Loucy (cell line): ENCODE results near the gene SRBD1.

ENCODE experiments used
- H2AFZ ChIP-seq: fragments of 200-600 bp; sonication (generic); 2 replicates; pipeline ENCODE4 v1.6.0; 2016; ENCODE audit warnings: antibody characterized with exemption, mild to moderate bottlenecking, low read length, moderate library complexity
- H3F3A ChIP-seq: fragments of 200-600 bp; 2 replicates; pipeline ENCODE4 v1.6.0; 2016; ENCODE audit warnings: antibody characterized with exemption, low read depth, mild to moderate bottlenecking
- H3K27me3 ChIP-seq: fragments of 200-600 bp; sonication (generic); 2 replicates; pipeline ENCODE4 v1.6.1; 2014; ENCODE audit warnings: low read length, mild to moderate bottlenecking; ENCODE audit not compliant: insufficient read depth, poor library complexity, severe bottlenecking
- H3K36me3 ChIP-seq: fragments of 200-600 bp; sonication (generic); 2 replicates; pipeline ENCODE4 v1.6.1; 2016; ENCODE audit warnings: low read length; ENCODE audit not compliant: insufficient read depth
- H3K4me1 ChIP-seq: fragments of 200-600 bp; sonication (generic); 2 replicates; pipeline ENCODE4 v1.5.1; 2014; ENCODE audit warnings: low read length, mild to moderate bottlenecking; ENCODE audit not compliant: insufficient read depth, poor library complexity, severe bottlenecking
- H3K4me2 ChIP-seq: fragments of 200-600 bp; sonication (generic); 2 replicates; pipeline ENCODE4 v1.6.0; 2014; ENCODE audit warnings: antibody characterized with exemption, low read length, low read depth, mild to moderate bottlenecking; ENCODE audit not compliant: poor library complexity, severe bottlenecking
- H3K4me3 ChIP-seq: fragments of 200-600 bp; sonication (generic); 2 replicates; pipeline ENCODE4 v1.5.1; 2014; ENCODE audit warnings: low read length, mild to moderate bottlenecking, mixed read lengths; ENCODE audit not compliant: poor library complexity, severe bottlenecking
- H3K79me2 ChIP-seq: fragments of 200-600 bp; sonication (generic); 2 replicates; pipeline ENCODE4 v1.6.1; 2014; ENCODE audit warnings: low read length; ENCODE audit not compliant: insufficient read depth
- H3K9ac ChIP-seq: fragments of 200-600 bp; sonication (generic); 2 replicates; pipeline ENCODE4 v1.6.0; 2014; ENCODE audit warnings: mild to moderate bottlenecking, low read depth, low read length, moderate library complexity; ENCODE audit not compliant: poor library complexity, severe bottlenecking
- H3K9me2 ChIP-seq: fragments of 200-600 bp; sonication (generic); replicated peaks from 2 replicates; pipeline ENCODE4 v1.6.1; 2016; ENCODE audit warnings: low read depth, low read length, mixed read lengths
- H3K9me3 ChIP-seq: fragments of 200-600 bp; sonication (generic); 2 replicates; pipeline ENCODE4 v1.6.1; 2014; ENCODE audit warnings: mild to moderate bottlenecking, antibody characterized with exemption, low read length, low read depth; ENCODE audit not compliant: insufficient read depth
- H4K20me1 ChIP-seq: fragments of 200-600 bp; sonication (generic); 2 replicates; pipeline ENCODE4 v1.6.0; 2014; ENCODE audit warnings: antibody characterized with exemption, low read length, mild to moderate bottlenecking; ENCODE audit not compliant: insufficient read depth, poor library complexity, severe bottlenecking
- EZH2phosphoT487 ChIP-seq: fragments of 200-600 bp; IDR thresholded peaks from 2 replicates; pipeline ENCODE4 v1.6.1; 2018; ENCODE audit warnings: antibody characterized with exemption, mild to moderate bottlenecking, moderate library complexity, borderline replicate concordance
- TF ChIP-seq, protein P1 (sequence below): fragments of 200-600 bp; sonication (generic); conservative IDR thresholded peaks from 2 replicates; pipeline ENCODE4 v1.5.1; 2014; ENCODE audit warnings: mild to moderate bottlenecking, antibody characterized with exemption, low read length

Gene SRBD1

GRCh38 chr2:45458909-45459563, 152.0 kb downstream of the SRBD1 start:
- Histone ChIP-seq H3K36me3 (peaks cover 16% of the 10 kb centered on the region), H4K20me1 (peaks cover 22% of the 10 kb centered on the region), H3K9me3 (no peaks in the 10 kb centered on the region), H3F3A (no peaks in the 10 kb centered on the region), H3K79me2 (no peaks in the 10 kb centered on the region; the same call in 1 of the 2 replicates), H3K9ac (no peak overlapping the region), H3K4me1 (peaks cover 4% of the 10 kb centered on the region), H3K9me2 (no peaks in the 10 kb centered on the region), H3K4me3 (no peak overlapping the region), H2AFZ (no peak overlapping the region), H3K4me2 (no peak overlapping the region), H3K27me3 (no peaks in the 10 kb centered on the region)
- TF ChIP-seq EZH2phosphoT487 = no peak
- TF ChIP-seq, protein P1, sequence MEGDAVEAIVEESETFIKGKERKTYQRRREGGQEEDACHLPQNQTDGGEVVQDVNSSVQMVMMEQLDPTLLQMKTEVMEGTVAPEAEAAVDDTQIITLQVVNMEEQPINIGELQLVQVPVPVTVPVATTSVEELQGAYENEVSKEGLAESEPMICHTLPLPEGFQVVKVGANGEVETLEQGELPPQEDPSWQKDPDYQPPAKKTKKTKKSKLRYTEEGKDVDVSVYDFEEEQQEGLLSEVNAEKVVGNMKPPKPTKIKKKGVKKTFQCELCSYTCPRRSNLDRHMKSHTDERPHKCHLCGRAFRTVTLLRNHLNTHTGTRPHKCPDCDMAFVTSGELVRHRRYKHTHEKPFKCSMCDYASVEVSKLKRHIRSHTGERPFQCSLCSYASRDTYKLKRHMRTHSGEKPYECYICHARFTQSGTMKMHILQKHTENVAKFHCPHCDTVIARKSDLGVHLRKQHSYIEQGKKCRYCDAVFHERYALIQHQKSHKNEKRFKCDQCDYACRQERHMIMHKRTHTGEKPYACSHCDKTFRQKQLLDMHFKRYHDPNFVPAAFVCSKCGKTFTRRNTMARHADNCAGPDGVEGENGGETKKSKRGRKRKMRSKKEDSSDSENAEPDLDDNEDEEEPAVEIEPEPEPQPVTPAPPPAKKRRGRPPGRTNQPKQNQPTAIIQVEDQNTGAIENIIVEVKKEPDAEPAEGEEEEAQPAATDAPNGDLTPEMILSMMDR = no peak

DNA sequence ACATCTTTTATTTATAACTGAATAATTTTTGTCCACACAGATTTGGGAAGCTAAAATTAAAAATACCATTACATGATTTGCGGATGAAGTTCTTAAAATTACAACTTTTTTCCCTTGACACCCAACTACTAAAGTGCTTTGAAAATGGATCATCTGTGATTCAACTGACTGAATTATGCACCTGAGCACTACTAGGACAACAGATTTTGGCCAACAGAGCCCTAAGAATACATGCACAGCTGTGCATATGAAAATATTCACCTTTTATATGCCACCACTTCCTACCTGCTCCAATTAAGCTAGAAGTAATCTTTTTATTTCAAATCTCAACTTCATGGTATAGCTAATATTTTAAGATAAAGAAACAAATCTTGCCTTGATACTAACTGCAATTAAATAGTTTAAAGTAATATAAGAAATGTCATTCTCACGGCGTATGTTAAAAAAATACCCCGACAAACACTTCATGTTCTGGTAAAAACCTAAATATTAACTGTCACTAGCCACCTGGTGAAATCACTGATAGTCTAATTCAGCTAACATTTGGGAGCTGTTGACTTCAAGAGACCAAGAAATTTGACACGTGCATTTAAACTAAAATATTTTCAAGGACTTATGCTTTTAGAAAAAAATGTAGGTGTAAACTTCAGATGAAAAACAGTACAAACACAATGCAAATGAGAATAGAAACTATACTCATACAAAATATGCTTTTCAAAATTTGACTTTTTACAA, 153.7 kb downstream of the SRBD1 start:
- Histone ChIP-seq H2AFZ (no peak overlapping the region), H3F3A (no peaks in the 10 kb centered on the region), H3K9me3 (no peaks in the 10 kb centered on the region), H3K4me1 (peaks cover 4% of the 10 kb centered on the region), H3K9me2 (no peaks in the 10 kb centered on the region), H3K4me2 (no peak overlapping the region), H4K20me1 (peaks cover 15% of the 10 kb centered on the region), H3K79me2 (no peaks in the 10 kb centered on the region; the same call in 1 of the 2 replicates), H3K36me3 (peaks cover 16% of the 10 kb centered on the region), H3K9ac (no peak overlapping the region), H3K27me3 (no peaks in the 10 kb centered on the region), H3K4me3 (no peak overlapping the region)
- no peak for TF ChIP-seq EZH2phosphoT487
- TF ChIP-seq, protein P1 = no peak

DNA sequence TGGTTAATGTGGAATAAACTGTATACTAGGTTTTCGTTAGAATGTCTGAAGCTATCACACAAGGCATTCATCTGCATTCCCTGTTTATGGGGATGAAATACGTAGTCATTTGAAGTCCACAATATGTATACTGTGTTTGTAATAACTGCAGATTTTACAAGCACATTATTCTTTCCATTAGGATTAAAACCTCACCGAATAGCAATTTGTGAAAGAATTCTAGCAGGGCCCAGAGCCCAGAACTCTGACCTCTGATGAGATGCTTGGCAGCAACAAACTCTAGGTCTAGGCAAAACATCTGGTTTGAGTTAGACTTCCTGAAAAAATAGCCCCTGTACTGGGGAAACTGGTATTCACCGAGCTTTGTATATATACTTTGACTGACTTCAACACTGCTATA, 158.2 kb downstream of the SRBD1 start:
- TF ChIP-seq, protein P1 = no peak
- no peak for TF ChIP-seq EZH2phosphoT487
- Histone ChIP-seq H3K9ac (no peak overlapping the region), H3K9me2 (no peaks in the 10 kb centered on the region), H4K20me1 (no peaks in the 10 kb centered on the region), H2AFZ (no peak overlapping the region), H3F3A (no peaks in the 10 kb centered on the region), H3K79me2 (no peaks in the 10 kb centered on the region), H3K4me3 (no peak overlapping the region), H3K9me3 (no peaks in the 10 kb centered on the region), H3K4me2 (no peak overlapping the region), H3K36me3 (no peaks in the 10 kb centered on the region), H3K27me3 (no peaks in the 10 kb centered on the region), H3K4me1 (no peaks in the 10 kb centered on the region)
